DOHH2 (cell line): Measurements from ENCODE around the gene ZBTB44.

Experiments
- H3F3A ChIP-seq: fragments of 200-600 bp; sonication (generic), shearing (Covaris generic); 2 replicates; pipeline ENCODE4 v1.6.0; 2016; ENCODE audit warnings: antibody characterized with exemption, mild to moderate bottlenecking; ENCODE audit not compliant: control insufficient read depth, insufficient read depth
- H3K27ac ChIP-seq: fragments of 200-600 bp; sonication (generic); 2 replicates; pipeline ENCODE4 v1.5.1; 2014; ENCODE audit warnings: low read depth, mild to moderate bottlenecking, low read length, moderate library complexity
- H3K27me3 ChIP-seq: fragments of 200-600 bp; sonication (generic); 2 replicates; pipeline ENCODE4 v1.6.1; 2014; ENCODE audit warnings: mild to moderate bottlenecking, low read length, mixed read lengths; ENCODE audit not compliant: control insufficient read depth
- H3K36me3 ChIP-seq: fragments of 200-600 bp; sonication (generic); 2 replicates; pipeline ENCODE4 v1.6.1; 2014; ENCODE audit warnings: mild to moderate bottlenecking, low read length, moderate library complexity, mixed read lengths; ENCODE audit not compliant: control insufficient read depth
- H3K4me1 ChIP-seq: fragments of 200-600 bp; sonication (generic); 2 replicates; pipeline ENCODE4 v1.6.1; 2014; ENCODE audit warnings: mild to moderate bottlenecking, low read length, mixed read lengths; ENCODE audit not compliant: control insufficient read depth
- H3K4me2 ChIP-seq: fragments of 200-600 bp; sonication (generic); 2 replicates; pipeline ENCODE4 v1.6.0; 2014; ENCODE audit warnings: mild to moderate bottlenecking, low read length, moderate library complexity
- H3K4me3 ChIP-seq: fragments of 200-600 bp; sonication (generic); 2 replicates; pipeline ENCODE4 v1.5.1; 2014; ENCODE audit warnings: mild to moderate bottlenecking, low read length, mixed read lengths
- H3K79me2 ChIP-seq: fragments of 200-600 bp; sonication (generic); 2 replicates; pipeline ENCODE4 v1.6.1; 2014; ENCODE audit warnings: mild to moderate bottlenecking, low read length, mixed read lengths; ENCODE audit not compliant: control insufficient read depth
- H3K9me2 ChIP-seq: fragments of 200-600 bp; sonication (generic); replicated peaks from 2 replicates; pipeline ENCODE4 v1.6.1; 2014; ENCODE audit warnings: mild to moderate bottlenecking, low read length, mixed read lengths; ENCODE audit not compliant: control insufficient read depth
- H3K9me3 ChIP-seq: fragments of 200-600 bp; sonication (generic); 2 replicates; pipeline ENCODE4 v1.6.1; 2014; ENCODE audit warnings: antibody characterized with exemption, low read length, mixed read lengths; ENCODE audit not compliant: control insufficient read depth, insufficient read depth
- H4K20me1 ChIP-seq: fragments of 200-600 bp; sonication (generic); 2 replicates; pipeline ENCODE4 v1.6.0; 2014; ENCODE audit warnings: low read depth, mild to moderate bottlenecking, antibody characterized with exemption, low read length, moderate library complexity; ENCODE audit not compliant: control insufficient read depth, insufficient read depth
- CTCF ChIP-seq: fragments of 200-600 bp; sonication (generic); IDR thresholded peaks from one replicate; pipeline ENCODE4 v1.5.1; 2014; ENCODE audit warnings: antibody characterized with exemption, mild to moderate bottlenecking, low read depth, low read length; ENCODE audit not compliant: poor library complexity, severe bottlenecking
- EZH2phosphoT487 ChIP-seq: fragments of 200-600 bp; sonication (generic); IDR thresholded peaks from 2 replicates; pipeline ENCODE4 v1.6.1; 2017; ENCODE audit warnings: borderline replicate concordance, mild to moderate bottlenecking, antibody characterized with exemption, low read length, moderate library complexity, mixed read lengths

Gene ZBTB44

DNA sequence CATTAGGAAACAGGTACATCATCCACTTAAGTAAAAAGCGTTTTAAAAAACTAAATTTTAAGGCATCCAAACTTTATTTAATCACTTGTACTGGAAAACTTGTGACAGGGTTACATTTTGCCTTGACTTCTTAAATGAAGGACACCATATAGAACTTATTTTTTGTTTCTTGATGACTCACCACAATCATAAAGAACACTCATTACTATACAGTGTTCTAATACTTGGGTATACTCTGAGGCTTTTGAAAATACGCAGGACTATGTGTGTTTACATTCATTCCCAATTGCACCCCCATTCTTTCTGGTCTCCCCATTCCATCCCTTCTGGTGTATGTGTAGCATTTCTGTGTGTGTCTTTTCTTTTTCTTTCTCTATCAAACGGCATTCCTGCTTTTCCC is 69.9 kb downstream of the ZBTB44 start:
- H3K9me3 ChIP-seq: no peaks in the 10 kb centered on the region
- peaks cover 46% of the 10 kb centered on the region for H3K79me2 ChIP-seq
- no peak overlapping the region for H3K4me3 ChIP-seq
- no peaks in the 10 kb centered on the region for H3K9me2 ChIP-seq
- H3K27ac ChIP-seq: no peak overlapping the region
- H4K20me1 ChIP-seq: no peaks in the 10 kb centered on the region; the same call in 1 of the 2 replicates
- no peaks in the 10 kb centered on the region for H3K27me3 ChIP-seq
- no peak overlapping the region for H3K4me2 ChIP-seq
- H3K4me1 ChIP-seq: no peaks in the 10 kb centered on the region
- H3K36me3 ChIP-seq: peaks cover 30% of the 10 kb centered on the region
- 0 out of 2 replicates have a peak, but pooled peaks cover 2% of the 10 kb centered on the region for H3F3A ChIP-seq
- TF ChIP-seq CTCF (no peak), EZH2phosphoT487 (no peak)

DNA sequence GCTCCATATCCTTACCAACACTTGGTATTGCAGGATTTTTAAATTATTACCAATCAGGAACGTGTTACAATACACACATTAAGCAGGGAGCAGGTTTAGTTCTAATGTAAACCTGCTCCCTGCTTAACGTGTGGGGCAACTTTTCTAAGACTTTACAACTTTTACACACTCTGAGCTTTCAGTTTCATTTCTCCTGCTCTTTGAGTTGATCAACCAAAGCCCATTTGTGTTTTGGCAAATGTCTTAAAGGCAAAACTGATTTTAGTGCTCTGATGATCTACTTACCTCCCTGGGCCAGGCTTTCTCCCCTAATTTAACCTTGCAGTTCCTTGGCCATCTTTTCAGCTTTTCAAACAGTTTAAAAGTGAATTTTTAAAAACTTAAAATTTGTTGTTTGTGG is 70.9 kb downstream of the ZBTB44 start:
- Histone ChIP-seq H3K79me2 (peaks cover 36% of the 10 kb centered on the region), H3K4me1 (no peaks in the 10 kb centered on the region), H3K4me2 (no peak overlapping the region), H3K27me3 (no peaks in the 10 kb centered on the region), H3K4me3 (no peak overlapping the region), H3K9me3 (no peaks in the 10 kb centered on the region), H4K20me1 (no peaks in the 10 kb centered on the region; the same call in 1 of the 2 replicates), H3K9me2 (no peaks in the 10 kb centered on the region), H3K27ac (no peak overlapping the region), H3K36me3 (peaks cover 33% of the 10 kb centered on the region), H3F3A (0 out of 2 replicates have a peak, but pooled peaks cover 2% of the 10 kb centered on the region)
- TF ChIP-seq CTCF (no peak), EZH2phosphoT487 (no peak)

DNA sequence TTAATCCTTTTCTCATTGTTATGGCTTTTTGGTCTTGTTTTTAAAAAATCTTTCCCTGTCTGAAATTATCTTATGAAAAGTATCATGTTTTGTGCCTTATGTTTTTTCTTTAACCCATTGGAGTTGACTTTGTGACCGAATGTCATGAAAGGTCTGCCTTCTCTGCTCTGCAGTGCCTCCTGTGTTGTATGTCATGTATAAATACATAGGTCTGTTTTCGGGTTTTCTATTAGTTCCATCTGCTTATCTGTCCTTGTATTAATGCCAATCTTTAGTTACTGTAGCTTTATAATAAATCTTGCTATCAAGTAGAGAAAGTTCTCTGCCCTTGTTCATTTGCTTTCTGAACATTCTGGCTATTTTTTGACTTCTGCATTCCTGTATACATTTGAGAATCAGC is 73.0 kb downstream of the ZBTB44 start:
- TF ChIP-seq EZH2phosphoT487 (no peak), CTCF (no peak)
- Histone ChIP-seq H3K9me3 (no peaks in the 10 kb centered on the region), H3K4me2 (no peak overlapping the region), H3K36me3 (peaks cover 47% of the 10 kb centered on the region), H4K20me1 (no peaks in the 10 kb centered on the region; the same call in 1 of the 2 replicates), H3K4me1 (no peaks in the 10 kb centered on the region), H3K27me3 (no peaks in the 10 kb centered on the region), H3K27ac (no peak overlapping the region), H3F3A (0 out of 2 replicates have a peak, but pooled peaks cover 2% of the 10 kb centered on the region), H3K79me2 (peaks cover 20% of the 10 kb centered on the region), H3K9me2 (no peaks in the 10 kb centered on the region), H3K4me3 (no peak overlapping the region)
